Mesenchymal stem cell (in vitro differentiated cells and primary cell): ENCODE results near the gene SIX5.
A peak's percentile ranks its signal among the peaks of the same experiment; 100 is the strongest.

Experiments
- DNase-seq: peaks from one replicate; pipeline ENCODE4 v3.0.0-alpha.2; 2013
- H2AFZ ChIP-seq: one replicate; pipeline ENCODE4 v1.6.1; 2013; ENCODE audit warnings: low read depth, mild to moderate bottlenecking, control low read depth, inconsistent platforms, low read length, moderate library complexity
- H2AK5ac ChIP-seq: 2 replicates; pipeline ENCODE4 v1.6.1; 2013; ENCODE audit warnings: low read length, moderate library complexity, mild to moderate bottlenecking, inconsistent platforms; ENCODE audit not compliant: severe bottlenecking
- H2BK120ac ChIP-seq: one replicate; pipeline ENCODE4 v1.6.1; 2013; ENCODE audit warnings: low read depth, mild to moderate bottlenecking, inconsistent platforms, low read length, moderate library complexity
- H2BK12ac ChIP-seq, 2 experiments: one replicate each; pipeline ENCODE4 v1.6.1; 2013; ENCODE audit warnings: inconsistent platforms in 2 of 2, low read length in 2 of 2, mild to moderate bottlenecking in 2 of 2, moderate library complexity in 2 of 2, control low read depth in 1 of 2
- H2BK15ac ChIP-seq: one replicate; pipeline ENCODE4 v1.6.1; 2013; ENCODE audit warnings: mild to moderate bottlenecking, low read depth, inconsistent platforms; ENCODE audit not compliant: poor library complexity, severe bottlenecking
- H2BK5ac ChIP-seq: 2 replicates; pipeline ENCODE4 v1.6.1; 2013; ENCODE audit warnings: low read depth, mild to moderate bottlenecking, low read length, control low read depth, inconsistent platforms; ENCODE audit not compliant: poor library complexity, severe bottlenecking
- H3K14ac ChIP-seq, 2 experiments: one replicate each; pipeline ENCODE4 v1.6.1; 2013; ENCODE audit warnings: inconsistent platforms in 2 of 2, low read length in 2 of 2, control low read depth in 1 of 2, mild to moderate bottlenecking in 1 of 2, moderate library complexity in 1 of 2
- H3K18ac ChIP-seq, 2 experiments: one replicate each; pipeline ENCODE4 v1.6.1; 2013; ENCODE audit warnings: inconsistent platforms in 2 of 2, low read length in 2 of 2, control low read depth in 1 of 2, low read depth in 1 of 2, mild to moderate bottlenecking in 1 of 2
- H3K23ac ChIP-seq, 2 experiments: one replicate each; pipeline ENCODE4 v1.6.1; 2013; ENCODE audit warnings: inconsistent platforms in 2 of 2, low read length in 2 of 2, mild to moderate bottlenecking in 2 of 2, moderate library complexity in 2 of 2, control low read depth in 1 of 2
- H3K27ac ChIP-seq: 2 replicates; pipeline ENCODE4 v1.5.1; 2013; ENCODE audit warnings: mild to moderate bottlenecking, moderate library complexity, low read length, control low read depth, inconsistent platforms; ENCODE audit not compliant: poor library complexity, severe bottlenecking
- H3K27me3 ChIP-seq, 2 experiments: 2 replicates each; pipeline versions ENCODE4 v1.6.1 to v1.7.0; 2013; ENCODE audit warnings: low read length in 2 of 2, mild to moderate bottlenecking in 2 of 2, moderate library complexity in 2 of 2, control low read depth in 1 of 2, inconsistent platforms in 1 of 2; ENCODE audit not compliant: control insufficient read depth in 1 of 2, insufficient read depth in 1 of 2
- H3K36me3 ChIP-seq, 2 experiments: 2 replicates each; pipeline versions ENCODE4 v1.6.1 to v1.7.0; 2013; ENCODE audit warnings: low read length in 2 of 2, control low read depth in 1 of 2, inconsistent platforms in 1 of 2, low read depth in 1 of 2, mild to moderate bottlenecking in 1 of 2; ENCODE audit not compliant: insufficient read depth in 2 of 2, control insufficient read depth in 1 of 2
- H3K4ac ChIP-seq, 2 experiments: one replicate each; pipeline ENCODE4 v1.6.1; 2013; ENCODE audit warnings: inconsistent platforms in 2 of 2, low read length in 2 of 2, mild to moderate bottlenecking in 2 of 2, moderate library complexity in 2 of 2, control low read depth in 1 of 2, low read depth in 1 of 2
- H3K4me1 ChIP-seq: 2 replicates; pipeline ENCODE4 v1.6.1; 2013; ENCODE audit warnings: low read depth, low read length, control low read depth; ENCODE audit not compliant: control insufficient read depth, insufficient read depth
- H3K4me2 ChIP-seq: 2 replicates; pipeline ENCODE4 v1.6.1; 2013; ENCODE audit warnings: low read length, mild to moderate bottlenecking, inconsistent platforms; ENCODE audit not compliant: poor library complexity, severe bottlenecking
- H3K4me3 ChIP-seq, 2 experiments: 2 replicates each; pipeline versions ENCODE4 v1.5.1 to v1.7.0; 2013; ENCODE audit warnings: low read length in 2 of 2, mild to moderate bottlenecking in 2 of 2, control low read depth in 1 of 2, low read depth in 1 of 2; ENCODE audit not compliant: insufficient read depth in 1 of 2
- H3K79me1 ChIP-seq: replicated peaks from 2 replicates; pipeline ENCODE4 v1.6.1; 2013; ENCODE audit warnings: mild to moderate bottlenecking, control low read depth, low read length, inconsistent platforms; ENCODE audit not compliant: poor library complexity, severe bottlenecking
- H3K9ac ChIP-seq: 2 replicates; pipeline ENCODE4 v1.7.0; 2013; ENCODE audit warnings: mild to moderate bottlenecking, low read length, moderate library complexity
- H3K9me3 ChIP-seq: 2 replicates; pipeline ENCODE4 v1.7.0; 2013; ENCODE audit warnings: mild to moderate bottlenecking, low read length; ENCODE audit not compliant: control insufficient read depth
- H4K8ac ChIP-seq: one replicate; pipeline ENCODE4 v1.6.1; 2013; ENCODE audit warnings: inconsistent platforms, mild to moderate bottlenecking, low read length, moderate library complexity
- H4K91ac ChIP-seq: one replicate; pipeline ENCODE4 v1.6.1; 2013; ENCODE audit warnings: mild to moderate bottlenecking, low read length, inconsistent platforms
- WGBS: methylation state at CpG from one replicate; pipeline ENCODE4 v1.1.7; 2013; ENCODE audit warnings: mixed read lengths; 5-methylcytosine and 5-hydroxymethylcytosine counted together

The SIX5 gene

DNA sequence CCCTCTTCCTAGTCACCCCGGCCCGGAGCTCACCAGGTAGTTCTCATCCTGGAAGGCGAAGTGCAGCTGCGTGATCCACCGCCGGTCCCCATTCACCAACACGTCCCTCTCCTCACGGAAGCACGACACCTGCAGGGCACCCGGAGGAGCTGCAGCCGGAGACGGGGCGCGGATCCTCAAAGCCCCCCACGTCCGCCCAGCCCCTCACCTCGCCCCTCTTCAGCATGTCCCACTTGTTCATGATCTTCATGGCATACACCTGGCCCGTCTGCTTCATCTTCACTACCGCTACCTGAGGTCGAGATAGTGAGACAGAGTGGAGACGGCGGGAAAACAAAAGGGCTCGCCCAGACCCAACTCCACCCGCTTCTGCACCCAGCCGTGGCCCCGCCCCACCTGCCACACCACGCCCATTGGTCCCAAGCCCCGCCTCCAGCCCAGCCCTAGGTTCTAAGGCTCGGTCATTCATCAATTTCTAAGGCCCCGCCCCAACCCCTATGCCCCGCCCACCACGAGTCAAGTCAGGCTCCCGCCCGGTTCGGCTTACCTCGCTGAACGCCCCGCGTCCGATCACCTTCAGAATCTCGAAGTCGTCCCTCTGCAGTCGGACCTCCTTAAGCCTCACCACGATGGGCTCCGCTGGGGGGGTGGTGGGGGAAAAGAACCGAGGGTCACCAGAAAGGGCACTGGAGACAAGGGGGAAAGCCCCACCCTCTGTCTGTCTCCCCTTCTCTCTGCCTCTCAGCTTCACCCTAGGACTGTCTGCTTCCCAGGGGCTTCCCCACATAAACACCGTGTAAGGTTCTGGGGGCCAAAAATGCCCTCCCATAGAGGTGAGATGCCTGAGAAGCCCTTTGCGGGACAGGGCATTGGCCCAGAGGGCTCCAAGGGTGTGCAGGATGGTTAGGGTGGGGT, 10.4 kb upstream of the SIX5 start:
- Histone ChIP-seq H3K36me3 (peaks cover 41 to 51% of the 10 kb centered on the region in 2 experiments), H2AFZ (no peak overlapping the region), H3K18ac (peak overlapping the region; percentile 18 to 30), H2BK15ac (no peak overlapping the region), H2BK12ac (no peak overlapping the region), H2BK5ac (no peak overlapping the region), H3K23ac (no peak overlapping the region), H4K91ac (no peak overlapping the region), H3K4me2 (no peak overlapping the region), H2BK120ac (no peak overlapping the region), H4K8ac (no peak overlapping the region), H3K14ac (peak overlapping the region in 1 of 2 experiments; percentile 18), H2AK5ac (peak overlapping the region; percentile 12), H3K27me3 (no peaks in the 10 kb centered on the region), H3K9me3 (no peaks in the 10 kb centered on the region), H3K4me1 (peaks cover 49% of the 10 kb centered on the region), H3K79me1 (peaks cover 37% of the 10 kb centered on the region), H3K4ac (no peak overlapping the region), H3K9ac (peak overlapping the region; percentile 83), H3K4me3 (peak overlapping the region in 1 of 2 experiments; percentile 37), H3K27ac (no peak overlapping the region)
- peak; percentile 68 for DNase-seq
- WGBS: 36% methylated on average over 47 of the region's 48 CpGs

DNA sequence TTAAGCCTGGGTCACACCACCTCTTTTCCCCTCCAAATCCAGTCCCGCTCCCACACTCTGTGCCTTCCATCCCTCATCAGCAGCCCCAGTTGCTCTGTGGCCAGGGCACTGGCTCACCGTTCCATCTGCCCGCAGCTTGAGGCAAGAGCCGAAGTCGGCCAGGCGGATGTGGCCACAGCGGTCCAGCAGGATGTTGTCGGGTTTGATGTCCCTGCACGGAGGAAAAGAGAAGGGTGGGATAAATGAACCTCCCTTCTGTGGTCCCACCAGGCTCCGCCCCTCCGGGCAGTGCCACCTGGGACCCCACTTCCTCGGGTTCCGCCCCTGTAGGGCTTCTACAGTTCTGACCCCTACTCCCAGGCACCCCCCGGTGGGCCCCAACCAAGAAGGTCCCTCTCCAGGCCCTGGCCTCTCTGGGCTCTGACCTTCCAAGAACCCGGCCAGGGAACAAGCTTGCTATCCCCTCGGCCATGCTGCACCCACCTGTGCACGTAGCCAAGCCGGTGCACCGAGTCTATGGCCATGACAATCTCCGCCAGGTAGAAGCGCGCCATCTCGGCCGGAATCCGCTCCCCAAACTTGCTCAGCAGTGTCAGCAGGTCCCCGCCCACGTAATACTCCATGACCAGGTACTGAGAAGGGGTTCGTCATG, 9.1 kb upstream of the SIX5 start:
- Histone ChIP-seq H2BK12ac (no peak overlapping the region), H3K9me3 (no peaks in the 10 kb centered on the region), H2BK120ac (no peak overlapping the region), H3K4me3 (no peak overlapping the region), H2AK5ac (no peak overlapping the region), H3K14ac (no peak overlapping the region), H3K27me3 (no peaks in the 10 kb centered on the region), H3K36me3 (peaks cover 45 to 49% of the 10 kb centered on the region in 2 experiments), H3K79me1 (peaks cover 32% of the 10 kb centered on the region), H4K91ac (no peak overlapping the region), H3K4me2 (no peak overlapping the region), H4K8ac (no peak overlapping the region), H2BK15ac (no peak overlapping the region), H3K4ac (no peak overlapping the region), H3K4me1 (peaks cover 37% of the 10 kb centered on the region), H3K9ac (no peak overlapping the region), H3K23ac (no peak overlapping the region), H2BK5ac (no peak overlapping the region), H3K27ac (no peak overlapping the region), H3K18ac (no peak overlapping the region), H2AFZ (no peak overlapping the region)
- WGBS: 97% methylated on average over 28 of the region's 28 CpGs
- no peak for DNase-seq

DNA sequence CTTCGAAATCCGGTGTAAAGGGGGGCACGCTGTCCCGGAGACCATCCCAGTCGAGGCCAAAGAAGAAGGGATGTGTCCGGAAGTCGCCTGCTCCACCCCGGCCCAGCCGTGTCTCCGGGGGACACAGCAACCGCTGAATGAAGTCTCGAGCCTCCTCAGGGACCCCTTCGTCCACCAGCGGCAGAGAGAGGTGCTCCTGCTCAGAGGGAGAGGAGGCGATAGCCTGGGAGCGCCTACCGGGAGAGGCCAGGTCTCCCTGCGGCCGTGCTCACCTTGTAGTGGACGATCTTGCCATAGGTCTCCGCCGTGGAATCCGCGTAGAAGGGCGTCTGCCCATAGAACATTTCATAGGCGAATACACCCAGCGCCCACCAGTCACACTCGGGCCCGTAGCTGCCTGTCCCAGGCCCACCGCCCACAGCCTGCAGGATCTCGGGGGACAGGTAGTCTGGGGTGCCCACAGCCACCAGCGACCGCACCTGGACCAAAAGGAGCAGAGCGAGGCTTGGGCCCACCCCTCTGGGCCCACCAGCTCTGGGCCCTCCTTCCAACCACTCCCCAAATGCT, 8.4 kb upstream of the SIX5 start:
- Histone ChIP-seq H2BK12ac (no peak overlapping the region), H2AFZ (no peak overlapping the region), H3K4ac (no peak overlapping the region), H3K14ac (no peak overlapping the region), H4K91ac (no peak overlapping the region), H3K36me3 (peaks cover 52 to 55% of the 10 kb centered on the region in 2 experiments), H3K9ac (no peak overlapping the region), H3K4me2 (no peak overlapping the region), H3K18ac (no peak overlapping the region), H3K27ac (no peak overlapping the region), H2BK120ac (no peak overlapping the region), H4K8ac (no peak overlapping the region), H2BK5ac (no peak overlapping the region), H3K4me1 (peaks cover 33% of the 10 kb centered on the region), H3K23ac (no peak overlapping the region), H3K27me3 (no peaks in the 10 kb centered on the region), H3K4me3 (no peak overlapping the region), H2AK5ac (no peak overlapping the region), H3K9me3 (no peaks in the 10 kb centered on the region), H3K79me1 (peaks cover 32% of the 10 kb centered on the region), H2BK15ac (no peak overlapping the region)
- DNase-seq: no peak
- 97% methylated on average over 34 of the region's 34 CpGs for WGBS

DNA sequence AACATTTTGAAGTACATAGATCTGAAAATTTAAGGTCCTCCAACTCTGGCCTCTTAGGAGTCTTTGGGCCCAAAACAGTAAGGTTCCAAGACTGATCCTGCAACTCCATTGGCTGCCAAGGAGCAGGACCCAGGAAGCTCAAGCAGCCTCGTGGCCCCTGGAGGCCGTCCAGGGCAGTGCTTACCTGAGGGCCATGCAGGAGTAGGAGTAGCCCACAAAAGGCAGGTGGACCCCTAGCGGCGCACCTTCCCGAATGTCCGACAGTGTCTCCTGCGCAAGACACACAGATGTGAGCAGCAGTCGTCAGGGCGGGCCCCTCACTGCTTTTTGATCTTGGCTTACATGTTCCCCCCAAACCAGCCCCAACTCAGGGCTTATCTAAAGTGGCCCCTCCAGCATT, 5.7 kb upstream of the SIX5 start:
- H3K4me2 ChIP-seq: no peak overlapping the region
- no peak overlapping the region for H4K8ac ChIP-seq
- H2AFZ ChIP-seq: no peak overlapping the region
- H4K91ac ChIP-seq: no peak overlapping the region
- no peak overlapping the region for H3K4ac ChIP-seq
- H2BK120ac ChIP-seq: no peak overlapping the region
- no peak overlapping the region for H3K14ac ChIP-seq
- H2BK15ac ChIP-seq: no peak overlapping the region
- no peaks in the 10 kb centered on the region for H3K9me3 ChIP-seq
- H3K27me3 ChIP-seq: no peaks in the 10 kb centered on the region
- WGBS: 90% methylated on average over 9 of the region's 9 CpGs
- H2BK5ac ChIP-seq: no peak overlapping the region
- peak overlapping the region; percentile 37 for H3K27ac ChIP-seq
- H3K18ac ChIP-seq: no peak overlapping the region
- no peak overlapping the region for H2BK12ac ChIP-seq
- no peak overlapping the region for H2AK5ac ChIP-seq
- H3K4me3 ChIP-seq: no peak overlapping the region
- H3K9ac ChIP-seq: no peak overlapping the region
- peaks cover 68 to 70% of the 10 kb centered on the region in 2 experiments for H3K36me3 ChIP-seq
- peaks cover 16% of the 10 kb centered on the region for H3K79me1 ChIP-seq
- DNase-seq: no peak
- peaks cover 21% of the 10 kb centered on the region for H3K4me1 ChIP-seq
- no peak overlapping the region for H3K23ac ChIP-seq
